ENCODE measurements around the gene PGA4.

Gene PGA4

GRCh38 chr11:61279934-61280659, 58.0 kb downstream of the PGA4 start:
- no peak for DNase-seq

DNA sequence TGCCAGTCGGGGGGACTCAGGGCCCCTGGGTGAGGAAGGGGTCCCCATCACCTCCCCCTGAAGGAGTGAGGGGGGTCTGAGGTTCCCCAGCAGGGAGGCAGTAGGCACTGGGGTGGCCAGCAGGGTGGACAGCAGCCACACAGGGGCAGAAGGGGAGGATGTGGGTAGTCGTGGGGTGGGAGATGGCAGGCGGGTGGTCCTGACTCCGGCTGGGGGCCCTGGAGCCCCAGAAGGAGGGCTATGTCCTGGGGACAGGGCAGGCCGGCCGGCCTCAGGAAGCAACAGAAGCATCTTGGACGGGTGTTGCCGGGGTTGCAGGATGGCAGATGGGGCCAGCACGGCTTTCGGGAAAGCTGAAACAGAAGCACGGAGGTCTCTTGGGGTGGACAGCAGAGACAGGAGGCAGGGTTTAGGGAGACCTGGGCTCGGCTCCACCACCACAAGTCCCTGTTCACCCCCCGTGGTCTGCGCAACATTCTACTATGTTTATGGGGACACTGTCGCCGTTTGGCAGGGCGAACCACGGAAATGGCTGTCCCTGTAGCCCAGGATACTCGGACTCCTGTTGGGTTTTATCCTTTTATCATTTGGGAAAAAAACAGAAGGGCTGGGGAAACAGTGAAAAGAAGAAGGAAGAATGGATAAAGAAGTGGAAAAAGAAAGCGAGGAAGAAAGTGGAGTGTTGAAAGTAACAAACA, 58.9 kb downstream of the PGA4 start:
- no peak for DNase-seq

Data from suppressor macrophage (primary cell).